Lower leg skin (tissue), 3 donors: ENCODE measurements around the gene NLRP6.
"Not testable (repeated sequence)": the region's sequence is repeated elsewhere in the genome, so short reads cannot be mapped to it uniquely, and the experiment has no call there.

ENCODE experiments used
- POLR2A ChIP-seq, 2 donors: fragments of 450-650 bp; IDR thresholded peaks; one replicate each; pipeline ENCODE4 v1.6.1; 2016 to 2017; ENCODE audit warnings: antibody characterized with exemption in 2 of 2, mild to moderate bottlenecking in 1 of 2, moderate library complexity in 1 of 2
- TF ChIP-seq, protein P1 (sequence below), 3 donors: fragments of 450-650 bp; IDR thresholded peaks; one replicate each; pipeline ENCODE4 v1.5.1; 2016; ENCODE audit warnings: antibody characterized with exemption in 3 of 3, mild to moderate bottlenecking in 3 of 3, moderate library complexity in 2 of 3

- TF ChIP-seq, protein P1, sequence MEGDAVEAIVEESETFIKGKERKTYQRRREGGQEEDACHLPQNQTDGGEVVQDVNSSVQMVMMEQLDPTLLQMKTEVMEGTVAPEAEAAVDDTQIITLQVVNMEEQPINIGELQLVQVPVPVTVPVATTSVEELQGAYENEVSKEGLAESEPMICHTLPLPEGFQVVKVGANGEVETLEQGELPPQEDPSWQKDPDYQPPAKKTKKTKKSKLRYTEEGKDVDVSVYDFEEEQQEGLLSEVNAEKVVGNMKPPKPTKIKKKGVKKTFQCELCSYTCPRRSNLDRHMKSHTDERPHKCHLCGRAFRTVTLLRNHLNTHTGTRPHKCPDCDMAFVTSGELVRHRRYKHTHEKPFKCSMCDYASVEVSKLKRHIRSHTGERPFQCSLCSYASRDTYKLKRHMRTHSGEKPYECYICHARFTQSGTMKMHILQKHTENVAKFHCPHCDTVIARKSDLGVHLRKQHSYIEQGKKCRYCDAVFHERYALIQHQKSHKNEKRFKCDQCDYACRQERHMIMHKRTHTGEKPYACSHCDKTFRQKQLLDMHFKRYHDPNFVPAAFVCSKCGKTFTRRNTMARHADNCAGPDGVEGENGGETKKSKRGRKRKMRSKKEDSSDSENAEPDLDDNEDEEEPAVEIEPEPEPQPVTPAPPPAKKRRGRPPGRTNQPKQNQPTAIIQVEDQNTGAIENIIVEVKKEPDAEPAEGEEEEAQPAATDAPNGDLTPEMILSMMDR (IDR thresholded peaks at IDR 0.05), result not testable (repeated sequence)
- TF ChIP-seq POLR2A (IDR thresholded peaks at IDR 0.05), result not testable (repeated sequence)
These were observed 39.6 kb downstream of the NLRP6 start for GRCh38 chr11:317668-318404.
